Muscle of arm (tissue), 12 donors: ENCODE measurements around the gene GPR39. TPM values are rescaled to one million over a fixed set of nuclear protein-coding genes. Genes with fewer than 3 reads are reported as not detected.

Source experiments
- DNase-seq: peaks from one replicate; pipeline ENCODE4 v3.0.0-alpha.2; 2013
- polyA plus RNA-seq, 12 donors: library from polyadenylated mRNA; unstranded; fragments of 120-200 nt; gene quantifications; one replicate each; pipeline ENCODE4 v1.2.1, GENCODE V29; 2013; ENCODE audit not compliant: insufficient read length in 12 of 12

GPR39 gene
- polyA plus RNA-seq, 12 donors, result 0.14 to 0.57 (median 0.21) TPM; not detected in 2

DNA sequence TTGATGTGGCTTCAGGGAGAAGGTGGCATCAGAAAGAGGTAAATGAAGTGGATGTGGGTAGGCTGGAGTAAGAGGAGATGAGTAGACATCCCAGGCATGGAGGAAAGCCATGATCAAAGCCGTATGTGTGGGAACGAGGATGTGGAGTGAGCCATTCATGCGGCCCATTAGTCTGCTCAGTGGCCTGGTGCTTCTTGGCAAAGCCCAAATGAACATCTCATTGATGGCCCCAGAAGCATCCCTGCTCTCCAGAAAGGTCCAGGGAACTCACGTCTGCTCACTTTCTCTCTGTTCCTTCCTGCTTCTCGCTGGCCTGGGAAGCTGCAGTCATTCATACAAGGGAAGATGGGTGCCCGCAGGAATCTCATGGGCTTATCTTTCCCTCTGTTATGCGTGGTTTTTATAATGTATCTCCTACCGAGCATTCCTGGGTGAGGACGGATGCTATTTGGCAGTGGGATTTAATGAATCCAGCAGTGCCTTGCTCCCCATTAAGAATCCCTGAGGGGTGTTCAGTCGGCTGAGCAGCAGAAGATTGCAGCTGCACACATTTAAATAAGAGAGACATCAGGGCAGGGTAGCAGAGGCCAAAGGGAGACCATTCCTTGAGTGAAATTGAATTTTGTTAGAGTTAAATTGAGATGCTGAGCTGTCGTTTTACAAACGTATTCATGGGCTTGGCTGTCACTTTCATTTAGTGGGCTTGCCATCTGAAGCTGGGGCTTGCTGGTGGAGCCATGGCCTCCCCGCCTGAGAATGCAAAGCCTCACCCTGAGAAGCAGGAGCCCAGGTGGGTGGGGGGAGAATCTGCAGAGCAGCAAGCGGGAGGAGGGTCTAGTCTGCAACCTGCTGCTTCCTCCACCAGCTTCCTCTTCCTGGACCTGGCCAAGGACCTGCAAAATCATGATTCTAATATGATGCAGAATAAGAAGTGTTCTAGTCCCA, 188.9 kb downstream of the GPR39 start:
- no peak for DNase-seq

DNA sequence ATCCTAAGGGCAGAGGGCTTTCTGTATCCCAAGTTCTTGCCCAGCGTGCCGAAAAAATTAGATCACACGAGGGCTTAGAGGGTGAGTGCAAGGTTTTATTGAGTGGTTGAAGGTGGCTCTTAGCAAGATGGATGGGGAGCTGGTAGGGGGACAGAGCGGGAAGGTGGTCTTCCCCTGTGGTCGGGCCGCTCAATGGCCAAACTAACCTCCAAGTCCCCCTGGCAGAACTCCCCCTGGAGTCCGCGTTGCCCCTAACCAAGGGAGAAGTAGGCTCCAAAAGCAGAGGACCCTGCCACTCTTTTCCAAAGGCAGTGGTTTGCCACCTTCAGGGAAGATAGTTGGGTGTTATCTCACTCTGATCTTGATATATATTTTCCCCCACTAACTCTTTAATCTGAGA, 190.0 kb downstream of the GPR39 start:
- DNase-seq, result no peak

DNA sequence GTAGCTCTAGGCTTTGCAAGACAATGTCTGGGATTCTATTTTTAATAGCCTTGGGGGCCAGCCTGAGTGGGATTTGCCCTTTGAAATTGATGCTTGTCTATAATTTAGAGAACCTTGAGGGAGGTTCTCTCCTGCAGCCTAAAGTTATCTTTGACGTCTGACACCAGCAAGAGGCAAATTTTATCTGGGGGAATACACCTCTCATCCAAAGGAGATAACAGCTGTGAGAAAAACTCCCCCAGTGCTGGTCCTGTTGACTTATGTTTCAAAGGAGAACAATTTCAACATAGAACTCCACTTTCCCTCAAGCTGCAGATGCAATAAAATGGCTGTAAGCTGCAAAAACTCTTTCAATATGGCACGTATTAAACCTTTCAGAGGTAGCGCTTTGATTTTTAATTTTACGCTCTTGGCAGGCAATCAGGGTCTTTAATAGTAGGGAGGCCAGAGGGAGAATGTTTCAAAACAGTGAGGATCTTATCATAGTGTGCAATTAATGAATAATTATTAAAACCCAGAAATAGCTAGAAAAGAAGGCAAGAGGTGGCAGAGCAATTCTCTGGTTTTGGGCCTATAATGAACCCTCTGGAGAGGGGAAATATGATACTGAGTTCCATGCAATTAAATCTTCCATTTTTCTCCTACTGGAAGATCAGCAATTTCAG, 191.0 kb downstream of the GPR39 start:
- DNase-seq, result no peak

DNA sequence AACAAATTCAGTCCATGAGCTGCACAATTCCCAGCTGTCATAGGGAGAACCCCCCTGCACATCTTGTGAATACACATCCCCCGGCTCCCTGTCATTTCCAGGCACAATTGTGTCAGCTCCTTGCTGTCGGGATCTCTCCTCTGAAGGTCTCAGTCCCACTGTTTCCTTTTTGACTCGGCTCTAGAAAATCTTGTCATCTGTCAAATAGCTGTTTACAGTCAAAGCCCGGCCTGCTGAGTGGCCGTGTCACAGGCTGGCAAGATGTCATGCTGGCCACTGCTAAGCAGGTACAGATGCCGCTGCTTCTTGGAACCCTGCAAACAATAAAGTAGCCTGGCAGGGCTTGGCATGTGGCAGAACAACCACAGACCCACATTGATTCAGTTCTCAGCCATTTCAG, 191.7 kb downstream of the GPR39 start:
- DNase-seq, result no peak

DNA sequence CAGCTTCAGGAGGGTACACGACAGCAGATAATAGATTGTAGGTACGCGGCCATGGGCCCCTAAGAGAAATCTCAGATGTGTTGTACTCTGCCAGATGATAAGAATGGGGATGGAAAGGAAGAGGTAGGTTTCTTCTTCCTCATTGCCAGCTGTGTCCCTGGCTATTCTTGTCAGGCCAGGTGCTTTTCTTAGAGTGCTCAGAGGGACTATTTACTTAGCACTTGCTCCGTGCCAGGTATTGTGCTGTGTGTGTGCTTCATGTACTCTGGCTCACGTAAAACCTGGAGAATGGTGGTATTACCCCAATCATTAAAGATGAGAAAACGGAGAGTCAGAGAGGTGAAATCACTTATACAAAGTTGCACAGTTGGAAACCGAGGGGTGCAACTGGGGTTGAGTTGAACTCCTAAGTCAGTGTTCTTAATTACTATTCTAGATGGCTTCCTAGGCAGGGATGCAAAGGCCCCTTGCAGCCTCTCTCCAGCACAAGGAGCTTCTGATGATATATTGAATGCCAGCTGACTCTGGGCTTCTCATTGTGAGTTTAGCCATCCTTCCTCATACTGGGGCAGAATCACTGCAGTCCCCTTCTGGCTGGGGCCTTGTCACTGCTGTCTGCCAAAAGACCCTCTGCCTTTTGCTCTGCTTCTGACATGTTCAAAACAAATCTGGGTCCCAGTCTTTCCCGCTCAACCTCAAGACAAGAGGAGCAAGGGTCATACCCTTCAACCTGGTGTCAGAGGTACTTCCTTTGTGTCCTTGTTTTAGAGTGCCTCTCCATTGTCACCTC, 192.7 kb downstream of the GPR39 start:
- DNase-seq, result no peak

DNA sequence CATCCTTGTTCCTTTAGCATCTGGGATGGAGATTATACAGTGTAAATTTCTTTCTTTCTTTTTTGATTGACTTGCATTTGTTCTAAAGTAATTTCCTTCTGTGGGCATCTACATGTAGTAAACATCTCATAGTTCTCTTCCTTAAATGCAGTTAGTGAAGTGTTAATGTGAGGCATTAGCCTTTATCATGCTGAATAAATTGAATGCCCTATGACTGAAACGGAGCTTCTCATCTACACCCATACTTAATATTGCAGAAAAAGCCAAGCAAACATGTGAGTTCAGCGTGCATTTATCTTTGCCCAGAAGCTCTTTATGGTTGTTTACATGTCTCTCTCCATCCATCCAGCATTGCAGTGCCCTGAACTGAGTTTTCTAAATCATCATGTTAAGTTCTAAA, 195.1 kb downstream of the GPR39 start:
- no peak for DNase-seq

DNA sequence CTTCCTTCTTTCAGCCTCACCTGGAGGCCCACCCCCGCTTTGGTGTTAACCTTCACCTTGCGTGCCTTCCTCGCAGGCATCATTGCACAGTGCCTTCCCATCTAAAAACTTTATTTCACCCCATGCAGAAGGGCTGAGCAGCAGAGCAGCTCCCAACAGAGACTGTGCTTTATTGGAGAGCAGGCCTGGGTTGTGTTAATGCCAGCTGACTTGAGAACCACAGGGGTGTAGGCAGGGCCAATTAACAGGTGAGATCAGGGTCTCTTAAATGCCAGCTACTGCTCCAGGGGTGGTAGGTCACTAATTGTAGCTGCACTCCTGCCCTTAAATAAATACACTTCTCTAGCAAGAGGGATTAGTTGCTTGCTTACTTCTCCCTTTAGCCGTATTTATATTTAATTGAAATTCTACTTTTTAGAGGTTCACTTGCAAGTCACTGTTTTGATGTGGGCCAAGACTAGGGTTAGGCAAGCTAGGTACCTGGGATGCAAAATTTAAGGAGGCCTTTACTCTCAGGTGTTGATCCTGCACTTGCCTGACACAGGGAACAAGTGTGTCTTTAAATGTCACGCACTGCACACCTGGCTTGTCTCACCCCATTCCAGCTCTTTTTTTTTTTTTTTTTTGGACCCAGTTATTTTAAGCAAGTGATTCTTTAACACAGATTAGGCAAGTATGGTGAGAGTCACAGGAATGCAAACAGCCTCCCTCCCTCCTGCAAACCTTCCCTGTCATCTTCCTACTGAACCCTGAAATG, 198.9 kb downstream of the GPR39 start:
- no peak for DNase-seq

DNA sequence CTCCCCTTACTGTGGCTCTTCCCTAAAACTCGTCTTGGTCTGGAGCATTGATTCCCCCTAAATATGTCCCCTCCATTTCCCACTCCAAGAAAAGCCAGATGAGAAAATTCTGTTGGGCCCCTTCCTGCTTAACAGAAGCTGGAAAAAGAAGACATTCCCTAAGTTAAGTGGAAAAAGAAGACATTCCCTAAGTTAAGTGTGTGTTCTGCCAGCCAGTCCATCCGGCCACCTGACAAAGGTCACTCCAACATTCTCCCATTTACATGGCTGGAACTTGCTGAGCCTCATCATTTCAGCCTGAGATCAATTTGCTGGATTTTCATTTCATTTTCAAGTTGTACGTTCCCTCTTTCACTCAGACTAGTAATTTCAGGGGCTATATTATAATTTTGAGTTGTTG, 201.4 kb downstream of the GPR39 start:
- DNase-seq, result no peak

DNA sequence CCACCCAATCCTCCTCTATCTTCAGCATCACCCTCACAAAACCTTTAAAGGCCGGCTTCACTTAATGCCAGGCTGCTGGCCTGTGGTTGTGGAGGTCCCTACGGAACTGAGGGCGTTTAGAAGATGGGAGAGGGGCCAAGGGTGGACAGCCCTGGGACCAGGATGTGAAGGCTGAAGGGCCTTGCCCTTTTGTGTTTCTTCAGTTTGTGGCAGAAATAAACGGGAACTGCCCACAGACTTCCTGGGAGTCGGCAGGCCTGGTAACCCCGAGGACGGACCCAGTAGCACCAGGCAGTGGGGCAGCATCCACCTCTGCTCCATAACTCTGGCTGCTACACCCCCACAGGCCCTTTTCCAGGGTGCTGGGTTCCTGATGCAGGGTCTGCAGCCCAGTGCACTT, 202.1 kb downstream of the GPR39 start:
- DNase-seq, result no peak

DNA sequence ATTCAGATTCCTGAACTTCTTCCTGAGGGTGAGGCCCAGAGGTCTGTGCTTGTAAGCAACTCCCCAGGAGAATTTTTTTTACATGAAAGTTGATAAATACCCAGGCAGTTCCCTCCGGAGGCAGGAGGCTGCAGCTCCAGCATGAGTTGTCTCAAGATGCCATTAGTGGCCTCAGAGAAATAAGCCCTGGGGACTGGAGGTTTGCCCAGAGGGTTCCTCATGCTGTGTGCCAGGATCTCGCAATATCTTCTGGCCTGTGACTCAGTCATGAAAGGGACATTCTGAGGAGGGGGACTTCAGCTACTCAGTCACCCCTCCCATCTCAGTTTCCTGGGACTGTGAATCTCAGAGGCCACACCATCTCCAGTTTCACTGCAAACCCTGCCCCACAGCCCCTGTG, 203.5 kb downstream of the GPR39 start:
- DNase-seq, result no peak

DNA sequence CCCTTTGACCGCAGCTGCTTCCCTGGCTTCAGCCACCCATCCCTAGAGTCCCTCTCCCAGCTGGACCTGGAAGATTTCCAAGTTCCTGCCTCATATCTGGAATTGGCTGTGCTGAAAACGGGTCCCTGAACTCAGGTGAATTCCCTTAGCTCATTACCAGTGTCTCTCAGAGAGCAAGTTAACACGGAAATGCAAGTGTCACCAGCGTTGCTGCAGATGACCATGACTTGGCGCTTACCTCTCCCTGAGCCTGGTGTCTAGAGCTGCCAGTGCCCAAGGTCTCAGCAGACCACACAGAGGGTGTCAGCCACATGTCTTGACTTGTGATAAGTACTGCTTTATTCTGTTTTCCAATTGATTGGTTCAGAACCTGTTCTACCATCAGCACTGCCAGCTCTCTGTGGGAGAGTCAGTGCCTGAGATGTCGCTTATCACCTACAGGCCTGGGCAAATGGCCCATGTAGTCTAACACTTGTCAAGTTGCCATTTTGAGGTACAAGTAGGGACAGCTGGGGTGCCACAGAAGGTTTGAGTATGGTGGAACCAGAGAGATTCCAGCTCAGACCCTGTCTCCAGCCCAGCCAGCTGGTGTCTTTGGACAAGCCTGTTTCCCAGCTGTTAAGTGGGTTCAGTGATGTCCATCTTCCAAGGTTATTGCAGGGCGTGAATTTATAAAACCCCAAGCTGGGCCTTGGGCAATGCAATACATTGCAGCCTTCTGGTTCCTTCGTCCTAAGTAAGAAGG, 204.7 kb downstream of the GPR39 start:
- no peak for DNase-seq

DNA sequence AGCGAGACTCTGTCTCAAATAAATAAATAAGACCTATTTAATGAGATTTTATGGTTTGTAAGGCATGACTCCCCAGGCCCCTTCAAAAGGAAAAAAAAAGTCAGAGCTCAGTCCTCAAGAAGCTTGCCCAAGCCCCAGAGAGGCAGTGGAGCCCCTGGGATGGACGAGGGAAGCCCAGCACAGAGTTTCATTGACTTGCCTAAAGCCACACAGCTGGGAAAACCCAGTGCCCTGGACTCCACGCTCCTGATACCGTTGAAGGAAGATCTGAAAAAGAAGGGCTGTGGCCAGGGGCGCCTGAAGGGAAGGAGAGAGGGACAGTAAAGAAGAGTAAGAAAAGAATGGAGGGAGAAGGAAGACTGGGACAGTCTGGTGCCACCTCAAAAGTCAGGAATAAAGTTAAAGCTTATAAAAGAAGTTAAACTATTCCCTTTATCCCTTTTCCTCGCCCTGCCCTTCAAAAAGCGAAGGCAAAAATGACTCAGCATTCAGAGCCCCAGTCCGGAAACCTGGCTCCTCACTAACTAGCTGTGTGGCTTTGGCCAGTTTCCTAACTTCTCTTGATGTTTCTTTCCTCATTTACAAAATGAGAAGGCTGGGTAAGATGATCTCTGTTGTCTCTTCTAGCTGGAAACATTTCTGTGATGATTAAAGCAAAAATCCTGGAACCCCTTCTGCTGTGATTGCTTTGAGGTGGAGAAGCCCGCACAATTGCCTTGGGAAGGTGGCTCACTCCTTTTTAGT, 206.7 kb downstream of the GPR39 start:
- peak; percentile 51 for DNase-seq

DNA sequence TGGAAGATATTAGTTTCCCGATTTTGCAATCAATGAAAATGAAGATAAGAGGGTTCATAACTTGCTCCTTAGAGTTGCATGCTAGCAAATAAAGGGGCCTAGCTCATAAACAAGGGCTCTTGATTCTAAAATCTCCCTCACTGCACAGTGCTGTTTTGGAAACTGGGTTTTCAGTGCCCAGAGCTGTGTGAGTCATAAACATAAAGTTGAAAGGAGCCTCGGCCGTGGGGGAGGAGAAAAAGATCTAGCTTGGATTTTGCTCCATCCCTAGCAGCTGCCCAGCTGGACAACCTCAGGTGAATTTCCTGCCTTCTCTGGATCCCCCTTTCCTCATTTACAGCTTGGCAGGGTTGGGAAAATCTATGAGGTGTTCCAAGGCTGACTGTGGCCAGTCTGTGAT, 210.9 kb downstream of the GPR39 start:
- no peak for DNase-seq

DNA sequence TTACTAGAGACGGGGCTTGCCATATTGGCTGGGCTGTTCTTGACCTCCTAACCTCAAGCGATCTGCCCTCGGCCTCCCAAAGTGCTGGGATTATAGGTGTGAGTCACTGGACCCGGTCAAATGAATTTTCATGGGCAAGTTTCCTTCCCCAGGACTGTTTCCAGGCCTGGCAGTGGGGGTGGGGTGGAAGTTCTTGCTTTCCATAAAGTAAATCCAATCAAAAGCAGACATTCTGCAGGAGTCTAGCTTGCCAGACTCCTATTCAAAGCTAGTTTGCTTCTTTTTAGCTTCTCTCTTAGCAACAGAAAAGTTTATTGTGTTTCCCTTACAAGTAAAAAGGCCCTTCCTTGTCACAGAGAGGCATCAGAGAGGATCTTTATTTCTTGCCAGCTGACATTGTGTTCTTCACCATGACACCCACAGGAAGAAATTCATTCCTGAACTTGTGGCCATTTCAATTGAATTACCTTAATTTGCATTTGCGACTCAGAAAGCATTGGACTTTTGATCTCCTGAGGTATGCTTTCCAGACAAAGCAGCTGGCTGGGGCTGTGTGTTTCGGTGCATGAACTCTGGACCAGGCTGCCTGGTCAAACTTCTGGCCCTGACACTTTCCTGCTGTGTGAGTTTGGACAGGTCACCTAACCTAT, 215.5 kb downstream of the GPR39 start:
- DNase-seq, result no peak

DNA sequence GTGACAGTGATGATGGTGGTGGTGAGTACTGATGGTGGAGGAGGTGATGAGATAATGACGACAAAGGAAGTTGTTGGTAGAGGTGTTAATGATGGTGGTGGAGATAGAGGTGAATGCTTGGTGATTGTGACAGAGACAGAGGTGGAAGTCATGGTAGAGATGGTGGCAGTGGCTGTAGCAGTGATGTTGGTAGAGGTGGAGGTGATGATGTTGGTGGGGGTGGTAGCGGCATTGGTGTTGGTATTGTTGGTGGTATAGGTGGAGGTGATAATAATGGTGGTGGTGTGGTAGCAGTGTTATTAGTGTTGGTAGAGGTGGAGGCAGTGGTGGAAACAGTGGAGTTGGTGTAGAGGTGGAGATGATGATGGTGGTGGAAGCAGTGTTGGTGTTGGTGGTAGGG, 217.0 kb downstream of the GPR39 start:
- no peak for DNase-seq

DNA sequence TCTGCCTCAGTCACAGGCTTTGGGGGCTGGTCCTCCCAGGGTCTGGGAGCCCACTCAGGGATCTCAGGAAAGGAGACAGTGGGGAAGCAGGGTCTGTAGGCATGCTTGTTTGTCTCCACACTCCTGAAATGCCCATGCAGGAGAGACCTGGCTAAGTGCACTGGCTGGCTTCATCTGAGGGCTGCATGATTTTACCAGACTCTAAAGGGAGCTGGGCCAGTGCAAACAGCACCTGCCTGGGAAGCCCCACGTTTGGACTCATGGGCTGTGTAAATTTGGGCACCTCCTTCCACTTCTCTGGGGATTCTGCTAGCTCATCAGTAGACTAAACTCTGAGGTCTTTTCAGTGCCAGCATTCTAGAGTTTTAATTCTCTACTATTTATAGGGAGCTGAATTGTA, 219.7 kb downstream of the GPR39 start:
- no peak for DNase-seq

DNA sequence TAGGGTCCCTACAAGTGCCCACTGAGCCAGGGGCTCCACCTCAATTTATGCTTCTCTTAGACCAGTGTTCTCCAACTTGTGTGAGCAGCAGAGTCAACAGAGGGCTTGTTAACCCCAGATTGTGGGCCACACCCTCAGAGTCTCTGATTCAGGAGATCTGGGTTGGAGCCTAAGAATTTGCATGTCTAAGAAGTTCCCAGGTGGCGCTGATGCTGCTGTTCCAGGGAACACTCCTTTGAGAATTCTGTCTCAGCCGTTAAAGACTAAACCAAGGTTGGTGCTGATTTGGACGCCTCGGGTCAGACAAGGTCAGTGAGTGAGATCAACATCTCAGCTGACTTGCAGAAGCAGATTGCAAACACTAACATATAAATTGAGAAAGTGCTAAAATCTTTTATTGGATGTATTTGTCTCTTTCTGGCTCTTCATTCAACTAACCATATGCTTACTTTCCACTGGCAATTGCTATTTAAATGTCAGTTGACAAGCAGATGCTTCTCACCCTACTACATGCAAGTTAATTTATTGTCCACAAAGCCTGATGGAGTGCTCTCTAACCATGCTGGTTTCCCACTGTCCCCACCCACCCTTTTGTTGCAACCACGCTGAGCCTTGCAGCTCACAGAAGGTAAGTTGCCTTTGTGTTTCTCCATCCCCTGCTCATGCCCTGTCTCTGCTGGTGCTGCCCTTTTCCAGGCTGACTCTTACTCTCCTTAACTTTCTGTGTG, 221.9 kb downstream of the GPR39 start:
- no peak for DNase-seq

DNA sequence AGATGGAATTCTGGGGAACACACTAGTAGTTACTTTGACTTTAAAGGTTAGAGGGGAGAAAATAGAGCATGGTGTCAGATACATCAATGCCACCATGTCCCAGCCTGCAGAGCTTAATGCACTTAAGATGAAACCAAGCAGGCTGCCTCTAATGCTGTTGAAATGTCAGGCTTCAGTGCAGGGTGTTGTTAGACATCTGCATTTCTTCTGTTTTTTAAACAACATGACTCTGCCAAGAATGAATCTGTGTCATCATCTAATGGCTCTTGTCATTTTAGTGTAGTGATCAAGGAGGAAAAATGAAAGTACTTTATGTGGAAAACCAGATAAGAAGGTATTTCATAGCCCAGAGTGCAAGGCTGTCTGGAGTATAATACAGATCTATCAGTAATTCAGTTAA, 223.5 kb downstream of the GPR39 start:
- DNase-seq, result no peak

DNA sequence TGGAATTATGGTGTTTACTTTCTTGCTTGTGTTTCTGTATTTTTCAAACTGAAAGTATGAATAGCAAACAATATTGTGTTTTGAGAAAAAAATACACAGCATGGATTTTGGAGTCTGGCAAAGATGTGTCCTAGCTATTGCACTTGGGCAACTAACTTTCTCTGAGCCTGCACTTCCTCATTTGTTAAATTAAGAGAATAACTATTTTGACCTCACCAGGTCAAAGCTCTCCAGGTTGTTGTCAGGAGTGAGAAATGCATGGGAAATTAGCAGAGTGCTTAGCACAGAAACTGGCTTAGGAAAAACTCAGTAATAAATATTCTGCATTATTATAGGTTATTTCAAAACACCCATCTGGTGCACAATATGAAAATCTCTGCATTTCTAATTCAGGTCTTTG, 225.2 kb downstream of the GPR39 start:
- no peak for DNase-seq
